ENCODE data around the gene SRPX2.

DNA sequence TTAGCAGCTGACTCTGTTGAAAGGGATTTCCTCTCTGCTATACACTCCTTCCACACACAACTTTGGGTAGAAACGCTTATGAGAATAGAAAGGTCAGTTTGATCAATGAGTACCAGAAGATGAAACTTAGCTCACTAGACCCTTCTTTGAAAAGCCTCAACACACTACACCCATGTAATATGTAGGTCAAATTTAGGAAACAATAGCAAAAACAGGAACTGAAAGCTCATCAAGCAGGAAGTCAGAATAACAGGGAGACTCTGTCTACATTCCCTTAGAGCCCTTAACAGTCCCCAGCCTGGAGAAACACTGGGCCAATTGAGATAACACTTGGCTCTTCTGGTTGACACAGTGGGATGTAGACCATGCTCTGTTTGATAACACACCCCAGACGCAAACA is 30.7 kb downstream of the SRPX2 start:
- TF ChIP-seq POLR2AphosphoS5 (IDR thresholded peaks at IDR 0.05; ENCODE audit: borderline replicate concordance, low read depth, low read length), result no peak
- TF ChIP-seq EZH2 (IDR thresholded peaks at IDR 0.05), result no peak
- TF ChIP-seq FOXP2 (optimal IDR thresholded peaks at IDR 0.05; ENCODE audit: control extremely low read depth, extremely low read length, insufficient read depth), result no peak

All from SK-N-MC (cell line).